ENCODE data around the gene BLM.

The BLM gene

GRCh38 chr15:90742087-90742486 is 24.9 kb downstream of the BLM start:
- no peak for DNase-seq

GRCh38 chr15:90743407-90743806 is 26.3 kb downstream of the BLM start:
- DNase-seq, result no peak

- DNase-seq, result no peak
These were observed 27.7 kb downstream of the BLM start for GRCh38 chr15:90744759-90745402.

- no peak for DNase-seq
These were observed 32.6 kb downstream of the BLM start for GRCh38 chr15:90749754-90750153.

GRCh38 chr15:90750186-90750585 is 33.0 kb downstream of the BLM start:
- peak; percentile 37 to 39 for DNase-seq

GRCh38 chr15:90751300-90751825 is 34.2 kb downstream of the BLM start:
- DNase-seq, result no peak

GRCh38 chr15:90756916-90757315 is 39.8 kb downstream of the BLM start:
- no peak for DNase-seq

GRCh38 chr15:90757461-90757860 is 40.3 kb downstream of the BLM start:
- no peak for DNase-seq

- no peak for DNase-seq
These were observed 43.6 kb downstream of the BLM start for GRCh38 chr15:90760661-90761232.

- no peak for DNase-seq
These were observed 44.5 kb downstream of the BLM start for GRCh38 chr15:90761629-90762028.

GRCh38 chr15:90762109-90762508 is 45.0 kb downstream of the BLM start:
- no peak for DNase-seq

GRCh38 chr15:90763366-90764099 is 46.4 kb downstream of the BLM start:
- DNase-seq, result no peak

- DNase-seq, result no peak
These were observed 48.4 kb downstream of the BLM start for GRCh38 chr15:90765531-90765930.

- DNase-seq, result no peak
These were observed 48.8 kb downstream of the BLM start for GRCh38 chr15:90765966-90766365.

- no peak for DNase-seq
These were observed 52.2 kb downstream of the BLM start for GRCh38 chr15:90769375-90769774.

GRCh38 chr15:90773485-90773884 is 56.3 kb downstream of the BLM start:
- no peak for DNase-seq

- DNase-seq, result no peak
These were observed 57.8 kb downstream of the BLM start for GRCh38 chr15:90774731-90775514.

- no peak for DNase-seq
These were observed 63.8 kb downstream of the BLM start for GRCh38 chr15:90780916-90781315.

GRCh38 chr15:90782442-90782841 is 65.3 kb downstream of the BLM start:
- DNase-seq, result no peak

- no peak for DNase-seq
These were observed 70.7 kb downstream of the BLM start for GRCh38 chr15:90787881-90788280.

- DNase-seq, result no peak
These were observed 72.3 kb downstream of the BLM start for GRCh38 chr15:90789462-90789861.

GRCh38 chr15:90790057-90790456 is 72.9 kb downstream of the BLM start:
- DNase-seq, result no peak

- no peak for DNase-seq
These were observed 73.4 kb downstream of the BLM start for GRCh38 chr15:90790561-90790960.

Data from activated T-cell treated with anti-CD3 and anti-CD28 coated beads, Interleukin-2, amount 50 U/mL, for 48 hours (primary cell).